PC-9 (cell line): ENCODE data around the gene IGFBP5. TPM values are rescaled to one million over a fixed set of nuclear protein-coding genes. Genes with fewer than 3 reads are reported as not detected.

Experiments
- BruUV-seq: library from RNA; stranded (reverse); fragments of 400-500 nt; replicated peaks from 2 replicates; lab custom pipeline; 2021; lab: Mats Ljungman, UMichigan
- CTCF ChIA-PET: fragments of 300-600 bp; sonication (Branson Sonifier 250); formaldehyde crosslinking; loops from one replicate; lab custom pipeline; 2022; ENCODE audit warnings: antibody characterized with exemption; lab: Charles Lee
- POLR2A ChIA-PET: fragments of 300-600 bp; sonication (Branson Sonifier 250); formaldehyde crosslinking; loops from one replicate; lab custom pipeline; 2022; ENCODE audit warnings: antibody characterized with exemption; ENCODE audit not compliant: unreplicated experiment; lab: Charles Lee
- DNase-seq, 2 experiments: peaks; one replicate each; pipeline versions ENCODE4 v3.0.0 to v3.0.0-alpha.2; 2015 to 2022; ENCODE audit warnings: mixed read lengths in 1 of 2
- H2AFZ ChIP-seq: fragments of 200-600 bp; sonication (generic); 2 replicates; pipeline ENCODE4 v1.8.1; 2017; ENCODE audit warnings: antibody characterized with exemption
- H3F3A ChIP-seq: fragments of 200-600 bp; sonication (generic); 2 replicates; pipeline ENCODE4 v1.8.1; 2017; ENCODE audit warnings: antibody characterized with exemption, mild to moderate bottlenecking, low read depth; ENCODE audit not compliant: insufficient read depth
- H3K27ac ChIP-seq: fragments of 200-600 bp; sonication (generic); 2 replicates; pipeline ENCODE4 v1.6.1; 2016; ENCODE audit warnings: mixed run types
- H3K27me3 ChIP-seq: fragments of 200-600 bp; sonication (generic); 2 replicates; pipeline ENCODE4 v1.6.1; 2016; ENCODE audit warnings: low read depth, mixed run types; ENCODE audit not compliant: insufficient read depth
- H3K36me3 ChIP-seq: fragments of 200-600 bp; sonication (generic); 2 replicates; pipeline ENCODE4 v1.6.1; 2016; ENCODE audit warnings: low read depth, mixed run types
- H3K4me1 ChIP-seq: fragments of 200-600 bp; sonication (generic); replicated peaks from 2 replicates; pipeline ENCODE4 v1.6.1; 2016; ENCODE audit warnings: mixed run types; ENCODE audit not compliant: insufficient read depth
- H3K4me2 ChIP-seq: fragments of 200-600 bp; sonication (generic); 2 replicates; pipeline ENCODE4 v1.6.1; 2017; ENCODE audit warnings: mixed run types
- H3K4me3 ChIP-seq: fragments of 200-600 bp; sonication (generic); 2 replicates; pipeline ENCODE4 v1.6.1; 2016; ENCODE audit warnings: mixed run types
- H3K79me2 ChIP-seq: fragments of 200-600 bp; sonication (generic); 2 replicates; pipeline ENCODE4 v1.6.1; 2017; ENCODE audit warnings: low read depth, mixed run types
- H3K9me2 ChIP-seq: fragments of 200-600 bp; sonication (generic); 2 replicates; pipeline ENCODE4 v1.8.1; 2017; ENCODE audit warnings: mild to moderate bottlenecking; ENCODE audit not compliant: insufficient read depth
- H3K9me3 ChIP-seq: fragments of 200-600 bp; sonication (generic); 2 replicates; pipeline ENCODE4 v1.8.1; 2016; ENCODE audit warnings: low read depth; ENCODE audit not compliant: insufficient read depth
- H4K20me1 ChIP-seq: fragments of 200-600 bp; sonication (generic); 2 replicates; pipeline ENCODE4 v1.8.1; 2017; ENCODE audit not compliant: insufficient read depth
- CTCF ChIP-seq: fragments of 200-600 bp; sonication (generic); conservative IDR thresholded peaks from 2 replicates; pipeline ENCODE4 v1.6.1; 2017; ENCODE audit warnings: mixed run types, antibody characterized with exemption, mild to moderate bottlenecking, moderate library complexity
- EZH2 ChIP-seq: fragments of 200-600 bp; sonication (generic); IDR thresholded peaks from 2 replicates; pipeline ENCODE4 v1.8.0; 2017; ENCODE audit warnings: antibody characterized with exemption, low read depth
- intact Hi-C: fragments of 100-400 bp; cut with micrococcal nuclease; formaldehyde crosslinking; loops from one replicate; pipeline ENCODE4 v1.10.0; 2022; ENCODE audit not compliant: unreplicated experiment
- total RNA-seq: library from RNA; stranded (reverse); gene quantifications from 2 replicates; pipeline ENCODE4 v1.2.3, GENCODE V29; 2021

The IGFBP5 gene
- total RNA-seq, 1 experiment from 2014 or later: 5.5 TPM

DNA sequence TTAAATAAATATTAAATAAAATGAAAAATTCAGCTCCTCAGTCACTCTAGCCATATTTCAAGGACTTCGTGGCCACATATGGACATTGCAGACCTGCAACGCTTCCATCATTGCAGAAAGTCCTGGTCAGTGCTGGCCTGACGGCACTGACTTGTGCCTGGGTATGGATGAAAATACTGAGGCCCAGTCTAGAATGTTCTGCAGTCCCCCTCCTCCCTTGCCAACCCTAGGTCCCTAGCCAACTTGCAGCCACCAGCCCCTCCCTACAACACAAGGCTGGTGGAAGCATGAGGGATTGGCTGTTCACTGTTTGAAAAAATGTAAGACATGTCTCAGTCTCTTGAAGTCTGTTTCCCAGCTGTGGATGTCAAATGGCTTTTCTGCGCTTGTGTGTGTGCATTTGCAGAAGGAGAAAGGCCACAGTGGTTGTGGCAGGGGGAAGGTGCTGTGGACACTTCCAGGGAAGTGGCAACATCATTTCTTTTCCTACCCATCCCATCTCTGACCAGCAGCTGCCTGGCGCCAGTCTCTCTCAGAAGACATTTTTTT, 9.9 kb downstream of the IGFBP5 start:
- no peak for DNase-seq
- Histone ChIP-seq H2AFZ (no peak overlapping the region), H4K20me1 (no peaks in the 10 kb centered on the region), H3K27ac (no peak overlapping the region), H3K79me2 (no peaks in the 10 kb centered on the region), H3K27me3 (no peaks in the 10 kb centered on the region), H3K9me3 (no peaks in the 10 kb centered on the region), H3F3A (peaks cover 5% of the 10 kb centered on the region; the same call in 1 of the 2 replicates), H3K9me2 (no peaks in the 10 kb centered on the region), H3K36me3 (no peaks in the 10 kb centered on the region), H3K4me3 (no peak overlapping the region), H3K4me2 (no peak overlapping the region), H3K4me1 (peaks cover 17% of the 10 kb centered on the region)
- ChIA-PET POLR2A (interaction anchor here (0.7 kb wide), 1 partner anchor 899 kb away, joined by 5 read pairs; no protein-coding TSS in a partner anchor), CTCF (interaction anchor here (0.6 kb wide), 1 partner anchor 280 kb away, joined by 4 read pairs; no protein-coding TSS in a partner anchor)
- TF ChIP-seq EZH2: no peak
- TF ChIP-seq CTCF: no peak
- intact Hi-C loops: no loop called here
- no TSS peak for BruUV-seq

- Histone ChIP-seq H3K79me2 (no peaks in the 10 kb centered on the region), H4K20me1 (no peaks in the 10 kb centered on the region), H2AFZ (no peak overlapping the region), H3K4me1 (peaks cover 17% of the 10 kb centered on the region), H3K9me2 (no peaks in the 10 kb centered on the region), H3F3A (peaks cover 5% of the 10 kb centered on the region; the same call in 1 of the 2 replicates), H3K27ac (no peak overlapping the region), H3K9me3 (no peaks in the 10 kb centered on the region), H3K27me3 (no peaks in the 10 kb centered on the region), H3K4me3 (no peak overlapping the region), H3K36me3 (no peaks in the 10 kb centered on the region), H3K4me2 (no peak overlapping the region)
- BruUV-seq: no TSS peak
- POLR2A ChIA-PET: no interaction called here
- intact Hi-C loops: loop anchor here (5.0 kb wide), 1 partner anchor 1073 kb away; no protein-coding TSS in a partner anchor
- no peak for TF ChIP-seq EZH2
- no peak for DNase-seq
- CTCF ChIA-PET: no interaction called here
Observed at GRCh38 chr2:216683846-216684245, 11.5 kb downstream of the IGFBP5 start.

GRCh38 chr2:216681683-216682082, 13.7 kb downstream of the IGFBP5 start:
- H3K79me2 ChIP-seq: no peaks in the 10 kb centered on the region
- intact Hi-C loops: loop anchor here (1.0 to 5.0 kb wide), 3 partner anchors 829 to 1076 kb away; no protein-coding TSS in a partner anchor
- peaks cover 17% of the 10 kb centered on the region for H3K4me1 ChIP-seq
- H3K4me2 ChIP-seq: peak overlapping the region; percentile 54
- H2AFZ ChIP-seq: no peak overlapping the region
- H4K20me1 ChIP-seq: no peaks in the 10 kb centered on the region
- ChIA-PET CTCF (interaction anchor here (0.6 to 1.7 kb wide), 9 partner anchors 14 to 829 kb away, joined by 3 to 13 read pairs (median 3); partner anchors contain the start of gene IGFBP5), POLR2A (interaction anchor here (0.6 kb wide), 2 partner anchors 99 to 234 kb away, joined by 3 to 4 read pairs; no protein-coding TSS in a partner anchor)
- no TSS peak for BruUV-seq
- no peak for DNase-seq
- TF ChIP-seq CTCF: no peak
- H3K36me3 ChIP-seq: no peaks in the 10 kb centered on the region
- no peaks in the 10 kb centered on the region for H3K27me3 ChIP-seq
- H3K9me2 ChIP-seq: no peaks in the 10 kb centered on the region
- H3F3A ChIP-seq: peaks cover 5% of the 10 kb centered on the region; the same call in 1 of the 2 replicates
- H3K4me3 ChIP-seq: no peak overlapping the region
- H3K27ac ChIP-seq: 0 out of 2 replicates have a peak overlapping the region, but pooled peaks have one; percentile 10
- H3K9me3 ChIP-seq: no peaks in the 10 kb centered on the region
